ENCODE data around the gene NRIP3. TPM values are rescaled to one million over a fixed set of nuclear protein-coding genes. Genes with fewer than 3 reads are reported as not detected.
A peak's percentile ranks its signal among the peaks of the same experiment; 100 is the strongest.
"Not testable (repeated sequence)": the region's sequence is repeated elsewhere in the genome, so short reads cannot be mapped to it uniquely, and the experiment has no call there.

NRIP3 gene
- total RNA-seq, 1 donor from 2014 or later, result 2.7 TPM

- no peak for DNase-seq
- TF ChIP-seq CTCF (IDR thresholded peaks at IDR 0.05; ENCODE audit: partially characterized antibody, unreplicated experiment), result no peak
- peaks cover 3% of the 10 kb centered on the region for H3K4me1 Mint-ChIP-seq (ENCODE audit: low read depth, unreplicated experiment)
- no peaks in the 10 kb centered on the region for H3K36me3 Mint-ChIP-seq (ENCODE audit: unreplicated experiment)
- H3K27ac Mint-ChIP-seq (ENCODE audit: unreplicated experiment), result no peak overlapping the region
- peaks cover 4% of the 10 kb centered on the region for H3K9me3 Mint-ChIP-seq (ENCODE audit: unreplicated experiment)
- no peak overlapping the region for H3K4me3 Mint-ChIP-seq (ENCODE audit: unreplicated experiment)
- H3K27me3 Mint-ChIP-seq (ENCODE audit: unreplicated experiment), result peaks cover 2% of the 10 kb centered on the region
Measured at GRCh38 chr11:9017773-9018172, 14.0 kb upstream of the NRIP3 start.

- Mint-ChIP-seq H3K4me3 (ENCODE audit: unreplicated experiment) (no peak overlapping the region), H3K4me1 (ENCODE audit: low read depth, unreplicated experiment) (peaks cover 3% of the 10 kb centered on the region), H3K27ac (ENCODE audit: unreplicated experiment) (no peak overlapping the region), H3K27me3 (ENCODE audit: unreplicated experiment) (peaks cover 2% of the 10 kb centered on the region), H3K9me3 (ENCODE audit: unreplicated experiment) (peaks cover 2% of the 10 kb centered on the region), H3K36me3 (ENCODE audit: unreplicated experiment) (no peaks in the 10 kb centered on the region)
- no peak for TF ChIP-seq CTCF (IDR thresholded peaks at IDR 0.05; ENCODE audit: partially characterized antibody, unreplicated experiment)
- DNase-seq, result no peak
Measured at GRCh38 chr11:9016916-9017642, 13.3 kb upstream of the NRIP3 start.

- H3K9me3 Mint-ChIP-seq (ENCODE audit: unreplicated experiment), result no peaks in the 10 kb centered on the region
- DNase-seq, result peak; percentile 68
- peak; percentile 91 for TF ChIP-seq CTCF (IDR thresholded peaks at IDR 0.05; ENCODE audit: partially characterized antibody, unreplicated experiment)
- no peaks in the 10 kb centered on the region for H3K36me3 Mint-ChIP-seq (ENCODE audit: unreplicated experiment)
- H3K27ac Mint-ChIP-seq (ENCODE audit: unreplicated experiment), result no peak overlapping the region
- H3K4me1 Mint-ChIP-seq (ENCODE audit: low read depth, unreplicated experiment), result peaks cover 3% of the 10 kb centered on the region
- H3K27me3 Mint-ChIP-seq (ENCODE audit: unreplicated experiment), result peaks cover 2% of the 10 kb centered on the region
- H3K4me3 Mint-ChIP-seq (ENCODE audit: unreplicated experiment), result no peak overlapping the region
Measured at GRCh38 chr11:9015677-9016076, 11.9 kb upstream of the NRIP3 start.

GRCh38 chr11:9014826-9015225, 11.0 kb upstream of the NRIP3 start:
- no peak for DNase-seq
- no peak overlapping the region for H3K4me3 Mint-ChIP-seq (ENCODE audit: unreplicated experiment)
- H3K36me3 Mint-ChIP-seq (ENCODE audit: unreplicated experiment), result no peaks in the 10 kb centered on the region
- TF ChIP-seq CTCF (IDR thresholded peaks at IDR 0.05; ENCODE audit: partially characterized antibody, unreplicated experiment), result no peak
- H3K27me3 Mint-ChIP-seq (ENCODE audit: unreplicated experiment), result peaks cover 2% of the 10 kb centered on the region
- peaks cover 3% of the 10 kb centered on the region for H3K4me1 Mint-ChIP-seq (ENCODE audit: low read depth, unreplicated experiment)
- H3K9me3 Mint-ChIP-seq (ENCODE audit: unreplicated experiment), result peaks cover 4% of the 10 kb centered on the region
- H3K27ac Mint-ChIP-seq (ENCODE audit: unreplicated experiment), result no peak overlapping the region

GRCh38 chr11:9013373-9013772, 9.6 kb upstream of the NRIP3 start:
- no peak for DNase-seq
- peaks cover 5% of the 10 kb centered on the region for H3K9me3 Mint-ChIP-seq (ENCODE audit: unreplicated experiment)
- H3K4me3 Mint-ChIP-seq (ENCODE audit: unreplicated experiment), result no peak overlapping the region
- H3K27me3 Mint-ChIP-seq (ENCODE audit: unreplicated experiment), result no peaks in the 10 kb centered on the region
- H3K36me3 Mint-ChIP-seq (ENCODE audit: unreplicated experiment), result no peaks in the 10 kb centered on the region
- no peak overlapping the region for H3K27ac Mint-ChIP-seq (ENCODE audit: unreplicated experiment)
- peaks cover 3% of the 10 kb centered on the region for H3K4me1 Mint-ChIP-seq (ENCODE audit: low read depth, unreplicated experiment)
- no peak for TF ChIP-seq CTCF (IDR thresholded peaks at IDR 0.05; ENCODE audit: partially characterized antibody, unreplicated experiment)

GRCh38 chr11:9009538-9009937, 5.7 kb upstream of the NRIP3 start:
- H3K4me3 Mint-ChIP-seq (ENCODE audit: unreplicated experiment); H3K4me1 Mint-ChIP-seq (ENCODE audit: low read depth, unreplicated experiment); H3K27me3 Mint-ChIP-seq (ENCODE audit: unreplicated experiment); H3K27ac Mint-ChIP-seq (ENCODE audit: unreplicated experiment); H3K36me3 Mint-ChIP-seq (ENCODE audit: unreplicated experiment); DNase-seq: not testable (repeated sequence)
- peaks cover 10% of the 10 kb centered on the region for H3K9me3 Mint-ChIP-seq (ENCODE audit: unreplicated experiment)

Data from glutamatergic neuron (in vitro differentiated cells).